Activated T-cell treated with anti-CD3 and anti-CD28 coated beads for 48 hours (primary cell): Measurements from ENCODE around the gene ATP11C.

Source experiments
- DNase-seq: peaks from one replicate; pipeline ENCODE4 v3.0.0-alpha.2; 2020; ENCODE audit warnings: low read depth

ATP11C gene

DNA sequence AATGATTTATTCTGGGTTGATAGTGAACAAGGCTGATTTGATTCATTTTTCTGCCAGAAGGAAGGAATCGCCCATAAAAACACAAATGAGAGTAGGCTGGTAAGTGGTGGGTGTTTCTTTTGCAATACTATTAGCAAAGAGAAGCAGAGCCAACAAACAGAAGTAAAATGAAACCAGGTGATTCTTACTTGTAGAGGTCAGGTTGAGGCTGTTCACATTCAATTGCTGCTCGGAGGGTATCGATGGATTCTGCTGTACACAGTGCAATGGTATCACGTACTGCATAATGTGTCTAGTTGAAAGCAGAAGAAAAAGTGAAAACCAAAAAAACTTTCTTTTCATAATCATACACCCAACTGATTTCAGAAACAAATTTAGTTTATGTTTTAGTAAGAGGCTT is 130.8 kb downstream of the ATP11C start:
- no peak for DNase-seq

DNA sequence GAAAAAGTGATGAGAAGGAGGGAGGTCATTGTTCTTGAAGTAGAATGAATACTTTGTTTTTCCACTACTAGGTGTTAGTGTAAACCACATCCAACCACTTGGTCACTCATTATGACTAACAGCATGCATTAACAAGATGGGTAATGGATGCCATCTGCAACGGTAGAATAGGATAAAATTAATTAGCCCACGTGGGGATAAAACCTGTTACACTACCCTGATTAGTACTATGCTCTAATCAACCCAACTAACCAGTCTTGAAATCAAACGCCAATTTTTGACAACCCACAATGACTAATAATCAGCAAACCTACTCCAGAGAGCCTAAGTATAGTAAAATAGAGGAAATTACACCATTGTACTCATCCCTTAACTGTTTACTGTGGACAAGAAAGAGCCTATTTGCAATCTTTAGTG is 131.4 kb downstream of the ATP11C start:
- no peak for DNase-seq

DNA sequence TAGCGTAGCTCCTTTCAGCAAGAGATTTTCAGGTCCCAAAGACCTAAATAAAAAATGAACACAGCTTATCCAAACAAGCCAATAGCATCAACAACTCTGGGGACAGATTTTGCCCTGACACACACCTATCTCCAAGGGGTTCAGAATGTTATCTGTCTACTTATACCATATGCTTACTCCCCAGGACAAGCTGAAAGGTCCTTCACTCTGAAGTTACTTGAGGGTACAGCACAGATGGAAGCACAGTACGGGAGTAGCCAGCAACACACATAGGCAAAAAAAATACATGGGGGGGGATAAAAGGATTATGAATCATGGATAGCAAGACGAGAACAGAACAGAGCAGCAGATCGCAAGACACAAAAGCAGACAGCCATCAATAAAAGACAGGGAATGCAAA is 134.2 kb downstream of the ATP11C start:
- DNase-seq, result no peak

DNA sequence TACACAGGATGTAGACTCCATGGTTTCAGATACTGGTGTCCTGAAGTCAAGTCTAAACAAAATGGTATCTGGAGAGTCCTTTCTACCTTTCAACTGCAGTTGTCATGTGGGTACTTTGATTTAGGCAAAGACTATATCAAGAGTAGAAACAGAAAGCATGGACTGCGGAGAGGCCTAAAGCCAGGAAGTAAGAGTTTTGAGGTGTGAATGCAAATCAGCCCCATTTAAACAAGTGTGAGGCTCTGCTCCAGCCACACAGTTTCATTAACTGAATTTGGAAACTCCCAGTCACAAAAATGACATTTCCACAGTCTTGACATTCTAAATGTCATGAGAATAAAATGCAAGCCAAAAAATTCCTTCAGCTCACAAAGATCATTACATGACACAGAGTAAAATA is 137.7 kb downstream of the ATP11C start:
- DNase-seq, result no peak

DNA sequence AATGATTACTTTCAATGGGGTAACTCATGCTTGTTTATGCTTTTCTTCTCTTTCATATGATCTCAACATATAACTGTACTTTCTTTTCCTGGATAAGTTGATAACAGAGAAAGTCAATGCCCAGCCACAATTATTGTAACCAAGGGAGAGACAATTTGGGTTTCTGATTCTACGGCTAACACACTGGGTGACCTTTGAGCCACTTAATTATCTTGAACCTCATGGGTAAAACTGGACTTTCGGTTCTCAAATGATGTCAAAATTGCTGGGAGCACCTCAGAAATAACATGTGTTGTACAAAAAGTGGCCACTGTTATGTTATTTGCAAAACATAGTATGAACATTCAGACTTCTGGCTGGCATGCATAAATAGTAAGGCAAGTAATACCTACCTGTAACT is 145.3 kb downstream of the ATP11C start:
- DNase-seq, result no peak

DNA sequence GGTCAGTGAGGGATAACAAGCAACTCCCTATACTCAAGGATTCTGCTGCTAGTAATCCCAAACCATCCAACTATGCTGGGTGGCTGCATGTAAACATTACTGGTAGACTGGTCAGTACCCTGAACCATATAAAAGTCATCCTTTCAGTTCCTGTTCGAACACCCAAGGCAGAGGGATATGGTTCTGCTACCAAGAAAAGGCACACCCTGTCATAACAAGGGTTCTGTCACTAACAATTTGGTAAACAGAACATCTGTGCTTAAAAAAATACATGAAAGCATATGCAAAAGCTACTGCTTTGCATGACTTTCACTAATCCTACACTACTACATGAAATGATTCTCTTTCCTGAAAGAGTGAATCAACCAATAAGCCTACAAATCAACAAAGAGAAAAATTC is 148.0 kb downstream of the ATP11C start:
- no peak for DNase-seq

DNA sequence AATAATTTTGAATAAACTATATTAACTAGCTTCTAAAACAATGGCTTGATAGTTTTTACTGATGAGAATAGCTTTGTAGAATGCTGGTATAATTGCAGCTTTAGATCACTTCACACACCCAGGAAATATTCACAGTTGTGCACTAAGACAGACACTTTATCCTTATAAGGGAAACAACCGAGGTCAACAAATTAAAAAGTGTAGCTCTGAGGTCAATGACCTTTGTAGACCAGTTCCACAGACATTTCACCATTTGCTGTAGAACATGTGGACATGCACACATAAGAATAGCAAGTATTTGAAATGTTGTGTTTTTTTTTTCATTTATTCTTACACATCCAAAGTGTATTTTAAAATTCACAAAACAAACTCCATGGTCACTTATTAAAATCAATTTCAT is 148.9 kb downstream of the ATP11C start:
- no peak for DNase-seq

DNA sequence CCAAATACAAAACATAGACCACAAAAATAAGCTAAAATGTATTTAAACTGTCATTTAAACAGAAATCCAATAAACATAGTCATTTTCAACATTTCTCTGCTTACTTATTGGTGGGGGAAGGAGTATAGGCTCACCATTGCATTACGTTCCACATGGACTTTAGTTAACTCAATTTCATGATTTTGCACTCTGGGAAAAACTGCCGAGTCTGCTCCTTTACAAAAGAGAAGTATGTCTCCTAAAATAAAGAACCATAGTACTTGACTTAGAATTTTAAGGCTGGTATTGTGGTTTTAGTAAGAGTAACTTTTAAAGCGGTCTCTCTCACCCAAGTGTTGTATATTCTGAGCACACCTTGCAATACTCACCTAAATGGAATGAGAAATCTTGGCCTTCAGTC is 149.8 kb downstream of the ATP11C start:
- DNase-seq, result no peak

DNA sequence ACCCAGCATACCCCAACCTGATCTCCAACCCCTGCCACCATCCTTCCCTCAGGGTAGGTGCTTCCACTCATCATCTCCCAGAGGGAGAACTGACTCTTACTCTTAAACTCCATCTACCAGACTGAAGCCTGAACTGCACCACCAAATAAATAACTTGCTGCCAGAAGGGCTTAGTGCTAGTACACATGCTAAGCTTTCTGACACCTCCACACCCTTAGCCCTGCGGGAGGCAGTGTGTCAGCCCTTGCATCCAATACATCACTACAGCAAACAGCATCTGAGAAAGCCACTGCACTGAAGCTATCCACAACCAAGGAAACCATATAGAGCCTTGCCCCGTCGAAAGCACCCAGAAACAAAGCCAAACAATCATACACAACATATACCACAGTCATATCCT is 156.3 kb downstream of the ATP11C start:
- DNase-seq, result no peak

DNA sequence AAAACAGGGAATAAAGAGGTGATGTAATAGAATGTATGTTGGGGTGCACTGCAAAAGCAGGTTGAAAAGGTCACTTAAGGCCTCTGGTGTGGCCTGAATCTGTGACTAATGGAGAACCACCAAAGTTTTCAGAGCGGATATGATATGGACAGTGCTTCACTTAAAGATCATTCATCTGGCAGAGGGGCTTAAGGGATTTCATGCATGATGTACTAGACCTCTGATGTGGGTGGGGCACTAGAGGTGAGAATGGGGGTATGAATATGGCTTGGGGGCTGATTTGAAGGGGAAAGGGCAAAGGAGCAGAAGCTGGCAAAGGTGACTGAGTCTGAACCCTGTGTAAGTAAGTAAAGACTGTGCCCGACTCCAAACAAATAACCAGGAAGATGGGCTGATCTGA is 162.5 kb downstream of the ATP11C start:
- no peak for DNase-seq

DNA sequence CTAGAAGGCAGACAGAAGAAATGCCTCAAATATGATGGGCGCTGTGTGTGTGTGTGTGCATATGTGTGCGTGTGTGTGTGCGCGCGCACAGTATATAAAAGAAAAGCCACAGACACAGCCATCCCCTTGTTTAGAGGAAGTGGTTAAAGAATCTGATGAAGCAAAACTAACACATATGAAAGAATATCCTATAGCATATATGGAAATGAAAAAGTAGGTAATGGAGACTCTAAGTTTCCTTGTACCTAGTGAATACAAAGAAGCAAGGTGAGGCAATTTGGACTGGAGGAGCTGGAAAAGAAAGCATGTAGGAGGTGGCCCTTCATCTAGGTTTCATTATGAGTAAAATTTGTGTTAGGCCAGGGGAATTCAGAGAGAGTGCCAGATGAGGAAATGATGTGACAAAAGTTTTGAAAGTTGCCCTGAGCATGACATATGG is 166.3 kb downstream of the ATP11C start:
- no peak for DNase-seq

DNA sequence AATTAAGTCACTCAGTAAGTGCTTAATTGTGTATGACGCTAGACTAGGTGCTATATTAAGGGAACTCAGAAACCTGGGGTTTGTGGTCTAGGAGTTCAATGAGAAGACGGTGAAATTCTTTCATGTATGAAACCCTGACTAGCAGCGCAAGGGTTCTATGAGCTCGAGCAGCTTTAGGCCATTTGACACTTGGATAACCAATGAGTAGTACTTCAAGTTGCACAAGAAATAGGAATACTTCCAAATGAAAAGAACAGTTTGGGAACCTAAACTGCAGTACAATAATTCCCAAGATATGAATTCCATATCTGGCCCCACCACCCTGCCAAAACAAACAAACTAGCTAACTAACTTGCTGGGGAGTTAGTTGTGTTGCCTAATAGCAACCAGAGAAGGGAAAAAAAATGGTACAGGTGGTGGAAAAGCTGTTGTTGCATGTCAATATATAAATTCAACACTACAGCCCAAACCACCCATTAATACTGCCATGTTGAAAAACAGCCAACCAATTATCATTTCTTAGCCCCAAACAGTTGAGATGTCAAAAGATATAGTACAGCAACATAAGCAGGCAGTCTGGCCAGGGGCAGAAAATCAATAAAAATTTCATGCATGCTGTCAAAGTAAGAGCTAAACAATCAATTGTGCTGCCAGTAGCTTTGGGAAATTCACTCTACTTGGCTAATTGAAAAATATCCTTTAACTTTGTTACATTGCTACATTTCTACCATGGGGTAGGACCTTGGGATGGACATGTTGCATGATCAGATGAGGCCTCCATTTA is 170.3 kb downstream of the ATP11C start:
- DNase-seq, result no peak

DNA sequence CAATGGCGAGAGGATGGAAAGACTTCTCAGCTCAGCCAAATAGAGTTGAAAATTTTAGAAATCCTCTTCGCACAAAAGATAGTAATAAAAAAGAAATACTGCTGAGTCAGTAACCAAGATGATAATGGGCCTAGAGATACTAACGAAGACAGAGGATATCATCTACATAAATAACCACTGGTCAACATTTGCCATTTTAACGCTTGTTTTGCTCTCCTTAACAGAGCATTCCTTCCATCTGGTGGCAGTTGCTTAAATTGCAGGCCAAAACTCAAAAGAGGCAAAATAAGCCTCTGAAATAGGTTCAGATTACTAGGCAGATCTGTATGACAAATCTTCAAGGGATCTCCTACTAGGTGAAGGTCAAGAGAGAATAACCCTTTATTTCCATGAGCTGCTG is 173.2 kb downstream of the ATP11C start:
- DNase-seq, result no peak

DNA sequence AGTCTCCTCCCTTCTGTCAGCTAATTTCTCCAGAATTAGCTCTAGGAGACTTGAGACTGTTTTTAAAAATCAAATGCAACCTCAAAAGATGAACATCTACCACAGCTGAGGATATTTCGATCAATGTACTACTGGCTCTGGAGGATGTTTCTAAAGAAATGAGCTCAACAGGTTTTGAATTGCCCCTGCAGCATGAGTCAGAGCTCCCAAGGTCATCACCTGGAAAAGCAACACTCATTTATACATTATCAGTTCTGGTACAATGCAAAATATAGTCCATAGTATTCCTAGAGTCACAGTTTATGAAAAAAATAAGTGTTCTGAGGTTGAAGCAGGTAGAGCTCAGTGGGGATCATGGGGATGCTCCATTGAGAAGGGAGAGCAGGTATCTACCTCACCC is 174.0 kb downstream of the ATP11C start:
- DNase-seq, result no peak

DNA sequence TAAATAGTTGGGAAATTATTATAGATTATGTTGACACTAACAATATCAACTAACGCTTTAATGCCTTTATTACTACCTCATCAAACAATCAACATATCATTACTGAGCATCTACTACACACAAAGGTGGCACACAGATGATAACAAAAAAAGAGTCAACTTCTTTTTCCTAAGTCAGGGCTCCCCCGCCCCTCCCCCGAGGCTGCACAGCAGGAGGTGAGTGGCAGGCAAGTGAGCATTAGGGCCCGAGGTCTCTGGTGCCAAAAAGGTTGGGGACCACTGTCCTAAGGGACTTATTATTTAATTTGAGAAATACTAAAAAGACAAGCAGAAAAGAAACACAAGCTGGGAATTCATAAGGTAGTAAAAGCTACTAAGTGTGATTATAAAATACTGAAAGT is 174.6 kb downstream of the ATP11C start:
- DNase-seq, result no peak

DNA sequence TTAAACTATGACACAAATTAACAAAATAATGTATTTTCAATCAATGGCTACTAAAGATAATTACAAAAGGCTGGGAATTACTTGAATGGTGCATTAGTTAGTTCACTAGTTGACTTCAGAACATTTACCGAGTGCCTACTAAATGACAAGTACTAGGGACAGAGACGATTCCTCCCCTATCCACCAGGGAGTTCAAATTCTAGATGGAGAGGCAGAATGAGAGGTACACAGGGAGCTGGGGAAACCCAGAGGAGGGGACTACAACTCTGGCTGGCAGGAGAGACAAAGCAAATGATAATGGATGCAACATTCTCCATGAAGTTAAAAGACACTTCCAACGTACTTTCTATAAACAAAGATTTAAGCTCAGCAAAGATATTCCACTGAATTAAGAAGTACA is 181.8 kb downstream of the ATP11C start:
- DNase-seq, result no peak

DNA sequence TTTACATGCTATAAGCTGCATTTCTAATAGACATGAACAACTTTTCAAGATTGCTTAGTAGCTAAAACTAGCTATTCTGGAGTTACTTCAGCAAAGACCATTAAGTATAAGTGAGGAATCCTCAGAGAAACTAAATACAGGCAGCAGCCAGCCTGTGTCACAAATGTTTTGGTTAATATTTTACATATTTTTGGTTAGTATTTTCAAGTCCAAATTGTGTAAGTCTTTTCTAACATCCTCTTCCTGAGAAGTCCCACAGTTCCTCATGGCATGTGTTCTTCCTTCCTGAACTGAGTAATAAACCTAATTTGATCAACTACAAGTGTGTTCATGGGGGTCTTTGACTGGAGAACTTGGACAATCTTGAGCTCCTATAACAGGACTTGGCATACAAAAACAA is 182.5 kb downstream of the ATP11C start:
- no peak for DNase-seq

DNA sequence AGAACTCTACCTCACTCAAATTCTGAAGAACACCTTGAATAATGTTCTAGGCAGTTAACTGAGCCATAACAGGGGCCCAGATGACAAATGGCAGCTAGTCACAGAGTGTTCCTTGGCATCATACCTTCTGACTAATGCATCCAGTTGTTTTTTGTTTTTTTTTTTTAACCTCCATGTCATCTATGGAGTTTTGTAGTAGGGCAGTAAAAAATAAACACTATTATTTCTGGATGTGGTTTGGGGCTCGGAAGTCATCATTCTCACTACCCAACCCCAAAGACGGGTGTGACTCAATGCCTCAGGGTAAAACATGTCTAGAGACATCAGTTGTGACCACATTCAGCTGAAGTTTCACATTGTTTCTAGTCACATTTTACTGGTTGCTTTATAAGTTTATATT is 193.7 kb downstream of the ATP11C start:
- DNase-seq, result no peak

DNA sequence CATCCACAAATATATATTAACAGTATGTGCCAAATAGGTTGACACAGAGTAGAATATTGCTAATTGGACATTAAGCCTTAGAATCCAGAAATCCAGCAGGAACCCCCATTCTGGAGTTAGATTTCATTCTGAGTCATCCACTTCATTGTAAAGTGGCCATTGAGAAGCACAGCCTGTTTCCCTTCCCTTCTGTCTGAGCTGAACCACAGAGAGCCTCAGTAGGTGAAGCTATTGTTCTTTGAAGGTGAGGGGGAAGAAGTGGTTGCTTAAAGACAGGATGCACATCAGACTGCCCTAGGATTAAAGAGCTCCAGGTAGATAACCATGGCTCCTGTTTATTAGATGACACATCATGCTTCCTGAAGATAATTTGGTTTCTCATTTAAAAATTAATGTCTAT is 194.3 kb downstream of the ATP11C start:
- no peak for DNase-seq

DNA sequence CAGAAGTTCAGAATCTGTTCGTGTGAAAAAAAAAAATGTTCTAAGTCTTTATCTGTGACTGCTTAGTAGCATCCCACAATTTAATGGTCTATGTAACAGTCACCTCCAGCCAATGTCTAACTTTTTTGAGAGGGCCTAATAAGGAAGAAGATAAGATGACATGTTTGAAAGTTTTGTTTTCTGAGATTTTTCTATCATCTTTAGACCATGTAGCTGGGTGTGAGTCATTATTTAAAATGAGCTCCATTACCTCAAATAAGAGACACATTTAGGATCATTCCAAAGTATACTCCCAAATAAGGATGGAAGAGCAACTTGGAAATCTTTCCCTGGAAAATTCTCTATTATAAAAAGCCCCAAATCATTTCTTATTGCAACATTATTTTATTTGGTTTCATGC is 196.7 kb downstream of the ATP11C start:
- DNase-seq, result no peak

DNA sequence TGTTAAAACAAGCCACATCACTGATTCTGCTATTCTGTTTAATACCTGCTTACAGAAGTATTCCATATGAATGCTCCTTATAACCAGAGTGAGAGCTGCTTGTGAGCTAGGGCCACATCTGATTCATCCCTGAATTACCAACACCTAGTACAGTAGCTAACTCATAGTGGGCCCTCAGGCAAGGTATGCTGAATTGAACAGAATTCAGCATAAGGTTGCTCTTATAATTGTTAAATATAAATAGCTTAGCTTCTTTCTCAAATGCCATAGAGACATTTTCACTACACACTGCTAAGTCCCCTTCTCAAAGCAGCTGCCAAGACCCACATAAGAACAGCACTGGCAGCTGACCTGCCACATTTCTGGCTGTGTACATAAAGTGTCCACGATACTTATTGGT is 197.9 kb downstream of the ATP11C start:
- no peak for DNase-seq

DNA sequence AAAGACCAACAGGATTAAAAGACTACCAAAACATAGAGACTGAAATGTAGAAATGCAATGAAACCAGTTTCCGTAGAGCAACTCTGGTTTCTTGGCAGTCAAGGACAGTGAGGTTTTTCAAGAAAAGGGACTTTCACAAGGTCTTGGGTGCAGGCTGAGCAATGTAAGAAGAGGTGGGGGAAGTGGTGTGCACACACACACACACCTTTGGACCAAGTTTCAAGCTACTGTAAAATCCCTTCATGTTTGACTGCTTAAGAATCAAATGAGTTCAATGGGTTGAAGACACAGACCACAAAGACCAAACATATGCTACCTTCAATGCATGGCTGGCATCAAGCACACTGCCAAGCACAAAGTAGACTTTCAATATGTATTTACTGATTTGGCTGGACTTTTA is 207.1 kb downstream of the ATP11C start:
- no peak for DNase-seq

DNA sequence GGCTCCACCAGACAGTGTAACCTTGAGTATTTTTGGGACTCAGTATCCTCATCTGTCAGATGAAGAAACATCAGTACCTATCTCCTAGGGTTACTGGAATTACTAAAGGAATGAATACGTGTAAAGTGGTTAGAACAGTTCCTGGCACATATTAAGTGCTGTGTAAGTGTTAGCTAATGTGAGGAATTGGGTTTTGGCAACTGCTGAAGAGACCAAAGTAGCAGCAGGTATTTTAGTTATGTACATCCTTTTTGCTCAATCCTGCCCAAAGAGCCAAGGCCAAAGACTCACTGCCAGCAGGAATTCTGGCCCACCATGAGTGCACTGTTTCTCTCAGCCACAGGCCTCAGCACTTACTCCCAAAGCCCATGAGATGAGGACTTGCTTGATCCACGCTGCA is 208.2 kb downstream of the ATP11C start:
- DNase-seq, result no peak

DNA sequence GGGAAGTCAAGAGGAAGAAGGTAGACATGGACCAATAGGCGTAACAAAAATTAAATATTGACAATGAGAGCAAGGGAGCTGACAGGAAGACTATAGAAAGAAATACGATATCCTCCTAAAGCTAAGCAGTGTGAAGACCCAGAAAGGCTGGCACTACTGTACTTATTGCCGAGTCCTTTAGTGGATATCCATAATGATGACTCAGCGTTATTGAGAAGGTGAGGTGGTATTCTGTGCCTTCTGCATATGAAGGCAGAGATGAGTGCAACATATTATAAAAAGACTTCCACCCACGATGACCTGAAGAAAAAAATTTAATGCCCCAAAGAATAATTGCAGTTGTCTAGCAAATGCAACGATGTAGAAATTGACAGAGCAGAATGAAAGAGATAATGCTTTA is 211.9 kb downstream of the ATP11C start:
- no peak for DNase-seq

DNA sequence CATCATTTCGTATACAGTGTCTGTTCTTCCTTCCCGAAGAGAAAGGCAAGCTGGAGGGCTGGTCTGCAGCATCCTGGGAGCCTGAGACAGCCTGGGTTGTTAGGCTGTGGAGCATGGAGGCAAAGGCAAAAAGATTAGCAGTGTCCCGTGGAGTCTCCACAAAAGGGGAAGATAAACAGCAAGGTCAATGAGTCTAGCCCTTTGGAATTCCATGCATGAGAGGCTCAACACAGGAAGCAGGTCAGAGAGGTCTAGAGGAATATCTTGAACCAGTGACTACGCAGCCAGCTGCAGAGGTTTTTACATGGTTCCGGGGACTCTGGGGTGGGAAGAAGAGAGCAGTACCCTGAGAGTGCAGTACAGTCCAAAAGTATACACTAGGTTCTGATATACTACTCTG is 212.7 kb downstream of the ATP11C start:
- no peak for DNase-seq
